Heart left ventricle (tissue), 16 donors: ENCODE data around the gene PTGDS. TPM values are rescaled to one million over a fixed set of nuclear protein-coding genes. Genes with fewer than 3 reads are reported as not detected.

Source experiments
- ATAC-seq, 4 donors: fragments of 200-7000 bp; cut with Tn5 transposase; one replicate each; pipeline ENCODE4 v1.9.1; 2020 to 2022; ENCODE audit warnings: moderate library complexity in 4 of 4, mild to moderate bottlenecking in 3 of 4, moderate number of reproducible peaks in 1 of 4
- DNase-seq, 5 donors: peaks; one replicate each; pipeline ENCODE4 v3.0.0-alpha.2; 2020
- H3K27ac ChIP-seq, 12 donors: fragments of 200-600 bp; sonication (generic) in 4 of 12; one replicate each; pipeline versions ENCODE4 v1.5.0 to v1.8.0; 2016 to 2022; ENCODE audit warnings: mild to moderate bottlenecking in 2 of 12
- H3K27me3 ChIP-seq, 9 donors: fragments of 200-600 bp; sonication (generic) in 2 of 9; one replicate each; pipeline versions ENCODE4 v1.5.1 to v1.8.0; 2016 to 2022; ENCODE audit warnings: mild to moderate bottlenecking in 3 of 9
- H3K36me3 ChIP-seq, 9 donors: fragments of 200-600 bp; sonication (generic) in 2 of 9; one replicate each; pipeline versions ENCODE4 v1.5.0 to v1.8.0; 2018 to 2022; ENCODE audit warnings: mild to moderate bottlenecking in 2 of 9
- H3K4me1 ChIP-seq, 12 donors: fragments of 200-600 bp; sonication (generic) in 4 of 12; one replicate each; pipeline versions ENCODE4 v1.5.0 to v1.8.0; 2016 to 2022; ENCODE audit warnings: mild to moderate bottlenecking in 3 of 12
- H3K4me3 ChIP-seq, 12 donors: fragments of 200-600 bp; sonication (generic) in 4 of 12; one replicate each; pipeline versions ENCODE4 v1.5.0 to v1.8.0; 2017 to 2022; ENCODE audit warnings: mild to moderate bottlenecking in 9 of 12, moderate library complexity in 4 of 12
- H3K9me3 ChIP-seq, 12 donors: fragments of 200-600 bp; sonication (generic) in 4 of 12; one replicate each; pipeline versions ENCODE4 v1.5.0 to v1.8.0; 2016 to 2022; ENCODE audit warnings: mild to moderate bottlenecking in 1 of 12
- CTCF ChIP-seq, 12 donors: fragments of 200-600 bp; sonication (generic) in 4 of 12; IDR thresholded peaks; one replicate each; pipeline versions ENCODE4 v1.5.0 to v1.8.0; 2018 to 2022; ENCODE audit warnings: antibody characterized with exemption in 12 of 12, mild to moderate bottlenecking in 5 of 12
- POLR2A ChIP-seq, 2 donors: fragments of 450-650 bp; IDR thresholded peaks; one replicate each; pipeline ENCODE4 v1.6.1; 2017; ENCODE audit warnings: antibody characterized with exemption in 2 of 2, mild to moderate bottlenecking in 2 of 2, moderate library complexity in 2 of 2
- WGBS, 4 donors: extraction: QIAGEN DNeasy Blood & Tissue Kit in 2 of 4; methylation state at CpG; one replicate each; pipeline versions ENCODE4 v1.1.5 to v1.1.7; 2013 to 2018; 5-methylcytosine and 5-hydroxymethylcytosine counted together
- intact Hi-C, 10 donors: fragments of 100-400 bp; cut with DNase I; formaldehyde crosslinking; loops; one replicate each; pipeline versions ENCODE4 v1.11.1 to v1.14.2; 2022
- polyA plus RNA-seq, 2 donors: library from polyadenylated mRNA; stranded (reverse); fragments of 200-250 nt; gene quantifications; one replicate each; pipeline ENCODE4 v1.2.3, GENCODE V29; 2013
- total RNA-seq, 9 donors: library from RNA; depleted of rRNA in 2 of 9; stranded (reverse); fragments of >200 nt in 2 of 9; fragmentation: NEBNext Ultra II Directional in 3 of 9; extraction: Animal tissue kit (Norgen Biotek cat#: 25700) in 3 of 9; gene quantifications; one replicate each; pipeline versions ENCODE4 v1.1.0 to v1.2.4, GENCODE V29; 2016 to 2023
- donor health status: ischemic (EF 13 %, LVEDD 7.1; RV severe dilation, severe dysfunction).
- donor health status: healthy with polysubstance abuse.
- donor health status: DM: no; HTN: yes; CAD: no.
- donor health status: DM: no; HTN: no; CAD: no.
- donor health status: ischemic (EF 25% LVEDD 6.9; RV normal size, moderate dysfunction).
- donor health status: ischemic (EF 25% LVEDD 5.7; RV mildly dilated, moderate dysfunction).
- donor health status: healthy.
- donor health status: DM: yes; HTN: yes; CAD: no.
- donor health status: ischemic (EF 35%, LVEDD 5.7; RV mildly dilated, moderate dysfunction).
- donor health status: nonischemic (EF 11% LVEDD 7.7; RV severe dilation, severe dysfunction).
- donor health status: DM: yes; HTN: yes; CAD: no.
- donor health status: PGD.
- donor health status: ischemic (EF 29% LVEDD 5.4; RV normal size, mild dysfunction).
- donor health status: nonischemic (EF 23%, LVEDD 6.1; RV moderate dilation, normal function).

Gene PTGDS
- total and polyA plus RNA-seq, 11 donors = 1,152 to 5,295 (median 3,109) TPM

- Histone ChIP-seq H3K4me3 (no peak overlapping the region), H3K4me1 (peaks cover 3 to 25% (median 12%) of the 10 kb centered on the region in 12 donors), H3K27ac (no peak overlapping the region), H3K27me3 (no peaks in the 10 kb centered on the region), H3K36me3 (peaks cover 6 to 38% (median 23%) of the 10 kb centered on the region in 9 donors), H3K9me3 (no peaks in the 10 kb centered on the region)
- intact Hi-C loops = loop anchor here in 2 of 10 donors (5.0 to 10.0 kb wide), 2 partner anchors 35 to 53 kb away; partner anchors contain the start of gene TRAF2 (in 1 of the 2)
- no peak for TF ChIP-seq POLR2A (IDR thresholded peaks at IDR 0.05)
- TF ChIP-seq CTCF (IDR thresholded peaks at IDR 0.05) = no peak
- DNase-seq (no peak), ATAC-seq (no peak)
- 88 to 91% (median 89%) methylated on average over 12 to 15 of the region's 15 CpGs for WGBS, 4 donors
These were observed 39.9 kb upstream of the PTGDS start for GRCh38 chr9:136937186-136938001.

- no peak for TF ChIP-seq CTCF (IDR thresholded peaks at IDR 0.05)
- TF ChIP-seq POLR2A (IDR thresholded peaks at IDR 0.05) = no peak
- 69 to 77% (median 76%) methylated on average over 20 to 28 of the region's 28 CpGs for WGBS, 4 donors
- intact Hi-C loops = loop anchor here in 2 of 10 donors (5.0 to 10.0 kb wide), 2 partner anchors 37 to 55 kb away; partner anchors contain the start of gene TRAF2 (in 1 of the 2)
- Histone ChIP-seq H3K27ac (peak overlapping the region; percentile 47 to 98 (median 84)), H3K27me3 (no peaks in the 10 kb centered on the region), H3K4me1 (peaks cover 7 to 40% (median 21%) of the 10 kb centered on the region in 12 donors), H3K4me3 (no peak overlapping the region), H3K9me3 (no peaks in the 10 kb centered on the region), H3K36me3 (peaks cover 7 to 48% (median 32%) of the 10 kb centered on the region in 9 donors)
- DNase-seq = no peak
- no peak for ATAC-seq
These were observed 37.8 kb upstream of the PTGDS start for GRCh38 chr9:136939431-136939995.

GRCh38 chr9:136939996-136940525, 37.2 kb upstream of the PTGDS start:
- H3K27ac ChIP-seq = peak overlapping the region; percentile 47 to 98 (median 84)
- no peaks in the 10 kb centered on the region for H3K9me3 ChIP-seq
- peak overlapping the region in 1 of 12 donors; percentile 18 for H3K4me3 ChIP-seq
- intact Hi-C loops = loop anchor here in 9 of 10 donors (2.0 to 10.0 kb wide), 11 partner anchors 38 to 148 kb away; partner anchors contain the start of genes PHPT1 (in 4 of the 9), EDF1 (in 3 of the 9), TMEM141 (in 3 of the 9) and MAMDC4 (in 2 of the 9)
- ATAC-seq = peak; percentile 77 to 88 (median 84)
- H3K4me1 ChIP-seq = peaks cover 7 to 44% (median 23%) of the 10 kb centered on the region in 12 donors
- peaks cover 7 to 48% (median 32%) of the 10 kb centered on the region in 9 donors for H3K36me3 ChIP-seq
- TF ChIP-seq POLR2A (IDR thresholded peaks at IDR 0.05) (no peak), CTCF (IDR thresholded peaks at IDR 0.05) (no peak)
- WGBS, 4 donors = 46 to 64% (median 51%) methylated on average over 7 to 16 of the region's 16 CpGs
- peak; percentile 84 to 95 (median 87) for DNase-seq
- no peaks in the 10 kb centered on the region for H3K27me3 ChIP-seq
